HCEC 1CT (cell line): ENCODE measurements around the gene BBS5.
"Not testable (repeated sequence)": the region's sequence is repeated elsewhere in the genome, so short reads cannot be mapped to it uniquely, and the experiment has no call there.

Experiments
- DNase-seq: peaks from one replicate; pipeline ENCODE4 v3.0.0-alpha.2; 2017

Gene BBS5

GRCh38 chr2:169490834-169491233, 11.5 kb downstream of the BBS5 start:
- DNase-seq = no peak

- DNase-seq = no peak
These were observed 12.1 kb downstream of the BBS5 start for GRCh38 chr2:169491378-169491777.

- DNase-seq = no peak
These were observed 14.1 kb downstream of the BBS5 start for GRCh38 chr2:169493360-169493759.

- DNase-seq = no peak
These were observed 16.1 kb downstream of the BBS5 start for GRCh38 chr2:169495310-169495928.

GRCh38 chr2:169504651-169505050, 25.4 kb downstream of the BBS5 start:
- DNase-seq = no peak

- DNase-seq = peak; percentile 93
These were observed 28.4 kb downstream of the BBS5 start for GRCh38 chr2:169507698-169508097.

GRCh38 chr2:169509298-169509885, 30.1 kb downstream of the BBS5 start, which contains the start of gene KLHL41:
Gene KLHL41 (plus strand): TSS chr2:169509702. CDS start chr2:169509779, 77 bp downstream.
- peak; percentile 85 for DNase-seq

GRCh38 chr2:169509955-169510354, 30.7 kb downstream of the BBS5 start:
- DNase-seq = no peak

GRCh38 chr2:169510496-169510895, 31.2 kb downstream of the BBS5 start:
- no peak for DNase-seq

GRCh38 chr2:169511818-169512217, 32.5 kb downstream of the BBS5 start:
- DNase-seq = no peak

GRCh38 chr2:169512525-169512924, 33.2 kb downstream of the BBS5 start:
- DNase-seq = peak; percentile 44

- no peak for DNase-seq
These were observed 33.8 kb downstream of the BBS5 start for GRCh38 chr2:169513094-169513493.

GRCh38 chr2:169513926-169514325, 34.6 kb downstream of the BBS5 start:
- no peak for DNase-seq

GRCh38 chr2:169514758-169515157, 35.5 kb downstream of the BBS5 start:
- not testable (repeated sequence) for DNase-seq

- not testable (repeated sequence) for DNase-seq
These were observed 37.2 kb downstream of the BBS5 start for GRCh38 chr2:169516488-169516995.

GRCh38 chr2:169520896-169521295, 41.6 kb downstream of the BBS5 start:
- DNase-seq = no peak

GRCh38 chr2:169523681-169524080, 44.4 kb downstream of the BBS5 start:
- DNase-seq = no peak

GRCh38 chr2:169525434-169525833, 46.1 kb downstream of the BBS5 start:
- DNase-seq = no peak

- DNase-seq = peak; percentile 59
These were observed 47.2 kb downstream of the BBS5 start for GRCh38 chr2:169526451-169526850.

- peak; percentile 44 for DNase-seq
These were observed 49.0 kb downstream of the BBS5 start for GRCh38 chr2:169528271-169528701.

- DNase-seq = not testable (repeated sequence)
These were observed 60.2 kb downstream of the BBS5 start for GRCh38 chr2:169539460-169539859.

- no peak for DNase-seq
These were observed 60.9 kb downstream of the BBS5 start for GRCh38 chr2:169540146-169540545.

- DNase-seq = no peak
These were observed 63.1 kb downstream of the BBS5 start for GRCh38 chr2:169542433-169542832.

GRCh38 chr2:169546756-169547155, 67.5 kb downstream of the BBS5 start:
- no peak for DNase-seq
